ENCODE measurements around the gene DAZL.

GRCh38 chr3:16554126-16554525, 51.1 kb downstream of the DAZL start:
- TF ChIP-seq POLR2AphosphoS5 (IDR thresholded peaks at IDR 0.05; ENCODE audit: low read depth, low read length) (no peak), TAF1 (IDR thresholded peaks at IDR 0.05; ENCODE audit: low read depth, low read length) (no peak), POLR2A (IDR thresholded peaks at IDR 0.05; ENCODE audit: low read depth, low read length) (no peak), POU2F2 (IDR thresholded peaks at IDR 0.05; ENCODE audit: low read depth, low read length) (no peak)

Measured in GM12891 (cell line).